PC-3 (cell line): ENCODE results near the gene CHKA. TPM values are rescaled to one million over a fixed set of nuclear protein-coding genes. Genes with fewer than 3 reads are reported as not detected.

Experiments used
- ATAC-seq: fragments of 200-7000 bp; cut with Tn5 transposase; 2 replicates; pipeline ENCODE4 v1.9.1; 2020; ENCODE audit warnings: mild to moderate bottlenecking, moderate library complexity
- BruUV-seq: library from RNA; stranded (reverse); fragments of 400-500 nt; replicated peaks from 2 replicates; lab custom pipeline; 2021; lab: Mats Ljungman, UMichigan
- CTCF ChIA-PET: fragments of 300-600 bp; sonication (Branson Sonifier 250); formaldehyde crosslinking; loops from one replicate; lab custom pipeline; 2022; ENCODE audit warnings: antibody characterized with exemption; lab: Charles Lee
- POLR2A ChIA-PET: fragments of 300-600 bp; sonication (Branson Sonifier 250); formaldehyde crosslinking; loops from one replicate; lab custom pipeline; 2022; ENCODE audit warnings: antibody characterized with exemption; ENCODE audit not compliant: unreplicated experiment; lab: Charles Lee
- DNase-seq: peaks from one replicate; pipeline ENCODE4 v3.0.0-alpha.2; 2015
- H2AFZ ChIP-seq: fragments of 300-600 bp; sonication (generic); 2 replicates; pipeline ENCODE4 v1.6.0; 2016; ENCODE audit warnings: antibody characterized with exemption, low read length
- H3F3A ChIP-seq: fragments of 300-600 bp; sonication (generic); one replicate; pipeline ENCODE4 v1.6.0; 2017; ENCODE audit warnings: antibody characterized with exemption, low read length, control low read depth, mild to moderate bottlenecking; ENCODE audit not compliant: unreplicated experiment
- H3K27ac ChIP-seq: fragments of 300-600 bp; sonication (generic); 2 replicates; pipeline ENCODE4 v1.5.1; 2016; ENCODE audit warnings: mild to moderate bottlenecking, low read length
- H3K27me3 ChIP-seq: fragments of 300-600 bp; sonication (generic); 2 replicates; pipeline ENCODE4 v1.6.1; 2016; ENCODE audit warnings: low read length, mixed read lengths
- H3K36me3 ChIP-seq: fragments of 300-600 bp; sonication (generic); 2 replicates; pipeline ENCODE4 v1.6.1; 2016; ENCODE audit warnings: low read depth, mixed run types, low read length, mixed read lengths
- H3K4me1 ChIP-seq: fragments of 300-600 bp; sonication (generic); 2 replicates; pipeline ENCODE4 v1.5.1; 2016; ENCODE audit warnings: low read length; ENCODE audit not compliant: insufficient read depth
- H3K4me2 ChIP-seq: fragments of 300-600 bp; sonication (generic); 2 replicates; pipeline ENCODE4 v1.6.0; 2016; ENCODE audit warnings: low read length
- H3K4me3 ChIP-seq: fragments of 300-600 bp; sonication (generic); 2 replicates; pipeline ENCODE4 v1.5.1; 2016; ENCODE audit warnings: mild to moderate bottlenecking, low read length, mixed read lengths
- H3K79me2 ChIP-seq: fragments of 300-600 bp; sonication (generic); 2 replicates; pipeline ENCODE4 v1.6.1; 2017; ENCODE audit warnings: low read length, mixed read lengths
- H3K9ac ChIP-seq: fragments of 300-600 bp; sonication (generic); 2 replicates; pipeline ENCODE4 v1.6.0; 2016; ENCODE audit warnings: mild to moderate bottlenecking, low read length
- H3K9me2 ChIP-seq: fragments of 300-600 bp; sonication (generic); replicated peaks from 2 replicates; pipeline ENCODE4 v1.6.1; 2016; ENCODE audit warnings: mixed run types, low read length, mixed read lengths
- H3K9me3 ChIP-seq: fragments of 300-600 bp; sonication (generic); 2 replicates; pipeline ENCODE4 v1.6.1; 2016; ENCODE audit warnings: low read length, mixed read lengths
- H4K20me1 ChIP-seq: fragments of 300-600 bp; sonication (generic); 2 replicates; pipeline ENCODE4 v1.6.1; 2016; ENCODE audit warnings: low read length, mixed read lengths
- CTCF ChIP-seq: fragments of 300-600 bp; sonication (generic); conservative IDR thresholded peaks from 2 replicates; pipeline ENCODE4 v1.5.1; 2017; ENCODE audit warnings: antibody characterized with exemption, low read depth, mild to moderate bottlenecking, low read length
- EZH2 ChIP-seq: fragments of 300-600 bp; sonication (generic); IDR thresholded peaks from one replicate; pipeline ENCODE4 v1.6.1; 2017; ENCODE audit warnings: antibody characterized with exemption, mild to moderate bottlenecking, low read length; ENCODE audit not compliant: unreplicated experiment
- EZH2phosphoT487 ChIP-seq: fragments of 300-600 bp; sonication (generic); IDR thresholded peaks from 2 replicates; pipeline ENCODE4 v1.6.1; 2018; ENCODE audit warnings: mild to moderate bottlenecking, antibody characterized with exemption, low read length, borderline replicate concordance
- intact Hi-C: fragments of 100-400 bp; cut with micrococcal nuclease; formaldehyde crosslinking; loops from 2 replicates; pipeline ENCODE4 v1.9.0; 2023
- total RNA-seq: library from RNA; depleted of rRNA; stranded (reverse); fragments of >200 nt; gene quantifications from 2 replicates; pipeline ENCODE4 v1.2.3, GENCODE V29; 2014

The CHKA gene
- total RNA-seq, 1 experiment from 2014 or later, result 57.5 TPM

GRCh38 chr11:68128682-68129327, 7.6 kb upstream of the CHKA start:
- Histone ChIP-seq H3K4me3 (no peak overlapping the region), H4K20me1 (no peaks in the 10 kb centered on the region), H3K9me2 (no peaks in the 10 kb centered on the region), H3K36me3 (peaks cover 5% of the 10 kb centered on the region; the same call in 1 of the 2 replicates), H2AFZ (peak overlapping the region; percentile 61; the same call in 1 of the 2 replicates), H3K4me1 (peaks cover 17% of the 10 kb centered on the region), H3K9ac (no peak overlapping the region), H3F3A (no peaks in the 10 kb centered on the region), H3K79me2 (no peaks in the 10 kb centered on the region), H3K9me3 (peaks cover 22% of the 10 kb centered on the region), H3K27ac (no peak overlapping the region), H3K4me2 (peak overlapping the region; percentile 33; the same call in 1 of the 2 replicates), H3K27me3 (no peaks in the 10 kb centered on the region)
- no peak for TF ChIP-seq EZH2
- TF ChIP-seq CTCF, result no peak
- TF ChIP-seq EZH2phosphoT487, result no peak
- intact Hi-C loops, result no loop called here
- ChIA-PET POLR2A (interaction anchor here (0.6 kb wide), 1 partner anchor 1778 kb away, joined by 3 read pairs; no protein-coding TSS in a partner anchor), CTCF (no interaction called here)
- BruUV-seq, result no TSS peak
- DNase-seq (no peak), ATAC-seq (peak; percentile 16)

GRCh38 chr11:68127714-68128681, 6.8 kb upstream of the CHKA start:
- Histone ChIP-seq H3K4me1 (peaks cover 25% of the 10 kb centered on the region), H2AFZ (peak overlapping the region; percentile 61; the same call in 1 of the 2 replicates), H3K79me2 (no peaks in the 10 kb centered on the region), H3K4me3 (no peak overlapping the region), H3K9me2 (no peaks in the 10 kb centered on the region), H3K27ac (no peak overlapping the region), H3K36me3 (no peaks in the 10 kb centered on the region), H3K27me3 (no peaks in the 10 kb centered on the region), H3K4me2 (peak overlapping the region; percentile 33; the same call in 1 of the 2 replicates), H3K9ac (no peak overlapping the region), H3K9me3 (peaks cover 14% of the 10 kb centered on the region; the same call in 1 of the 2 replicates), H4K20me1 (no peaks in the 10 kb centered on the region), H3F3A (no peaks in the 10 kb centered on the region)
- ATAC-seq (peak; percentile 68), DNase-seq (peak; percentile 73)
- intact Hi-C loops, result no loop called here
- BruUV-seq, result TSS peak; percentile 55
- CTCF ChIA-PET, result no interaction called here
- no peak for TF ChIP-seq EZH2
- no peak for TF ChIP-seq EZH2phosphoT487
- no peak for TF ChIP-seq CTCF
- POLR2A ChIA-PET, result interaction anchor here (0.6 kb wide), 1 partner anchor 1779 kb away, joined by 3 read pairs; no protein-coding TSS in a partner anchor
